Right cardiac atrium (tissue), 5 donors: ENCODE measurements around the gene FAM83G. TPM values are rescaled to one million over a fixed set of nuclear protein-coding genes. Genes with fewer than 3 reads are reported as not detected.
A peak's percentile ranks its signal among the peaks of the same experiment; 100 is the strongest.
"Not testable (repeated sequence)": the region's sequence is repeated elsewhere in the genome, so short reads cannot be mapped to it uniquely, and the experiment has no call there.

Experiments
- ATAC-seq, 2 donors: fragments of 200-7000 bp; cut with Tn5 transposase; one replicate each; pipeline versions ENCODE4 v1.8.0 to v1.9.1; 2020; ENCODE audit warnings: moderate library complexity in 2 of 2, mild to moderate bottlenecking in 1 of 2
- DNase-seq, 3 donors: peaks; one replicate each; pipeline ENCODE4 v3.0.0-alpha.2; 2020
- H3K27ac ChIP-seq: one replicate; pipeline ENCODE4 v1.5.1; 2013; ENCODE audit warnings: mild to moderate bottlenecking, low read length, control low read depth, moderate library complexity
- H3K27me3 ChIP-seq: one replicate; pipeline ENCODE4 v1.6.1; 2013; ENCODE audit not compliant: control insufficient read depth, insufficient read depth
- H3K4me1 ChIP-seq: one replicate; pipeline ENCODE4 v1.6.1; 2013; ENCODE audit warnings: low read length; ENCODE audit not compliant: control insufficient read depth, insufficient read depth
- H3K4me3 ChIP-seq: one replicate; pipeline ENCODE4 v1.5.1; 2013; ENCODE audit warnings: low read length, control low read depth
- H3K9me3 ChIP-seq: one replicate; pipeline ENCODE4 v1.6.1; 2013; ENCODE audit warnings: low read length; ENCODE audit not compliant: control insufficient read depth
- WGBS: extraction: QIAGEN DNeasy Blood & Tissue Kit; methylation state at CpG from one replicate; pipeline ENCODE4 v1.1.7; 2013; 5-methylcytosine and 5-hydroxymethylcytosine counted together
- intact Hi-C, 4 donors: fragments of 100-400 bp; cut with DNase I; formaldehyde crosslinking; loops; one replicate each; pipeline versions ENCODE4 v1.11.0 to v1.14.0; 2022 to 2023
- long read RNA-seq, 4 donors: library from polyadenylated mRNA; unstranded; transcript quantifications; one replicate each; pipeline ENCODE4 v2.0.0, GENCODE V29; 2020 to 2021
- polyA plus RNA-seq: library from polyadenylated mRNA; stranded (reverse); fragments of 200-250 nt; gene quantifications from one replicate; pipeline ENCODE4 v1.2.3, GENCODE V29; 2013
- total RNA-seq, 4 donors: library from RNA; stranded (reverse); fragmentation: NEBNext Ultra II Directional; extraction: Animal tissue kit (Norgen Biotek cat#: 25700); gene quantifications; one replicate each; pipeline ENCODE4 v1.2.1, GENCODE V29; 2021
- donor health status: healthy with polysubstance abuse.
- donor health status: DM: no; HTN: yes; CAD: no.
- donor health status: DM: no; HTN: no; CAD: no.
- donor health status: DM: no; HTN: yes; CAD: no; lungs with severe emphysema.
- donor health status: DM: yes; HTN: yes; CAD: no.

The FAM83G gene, protein sequence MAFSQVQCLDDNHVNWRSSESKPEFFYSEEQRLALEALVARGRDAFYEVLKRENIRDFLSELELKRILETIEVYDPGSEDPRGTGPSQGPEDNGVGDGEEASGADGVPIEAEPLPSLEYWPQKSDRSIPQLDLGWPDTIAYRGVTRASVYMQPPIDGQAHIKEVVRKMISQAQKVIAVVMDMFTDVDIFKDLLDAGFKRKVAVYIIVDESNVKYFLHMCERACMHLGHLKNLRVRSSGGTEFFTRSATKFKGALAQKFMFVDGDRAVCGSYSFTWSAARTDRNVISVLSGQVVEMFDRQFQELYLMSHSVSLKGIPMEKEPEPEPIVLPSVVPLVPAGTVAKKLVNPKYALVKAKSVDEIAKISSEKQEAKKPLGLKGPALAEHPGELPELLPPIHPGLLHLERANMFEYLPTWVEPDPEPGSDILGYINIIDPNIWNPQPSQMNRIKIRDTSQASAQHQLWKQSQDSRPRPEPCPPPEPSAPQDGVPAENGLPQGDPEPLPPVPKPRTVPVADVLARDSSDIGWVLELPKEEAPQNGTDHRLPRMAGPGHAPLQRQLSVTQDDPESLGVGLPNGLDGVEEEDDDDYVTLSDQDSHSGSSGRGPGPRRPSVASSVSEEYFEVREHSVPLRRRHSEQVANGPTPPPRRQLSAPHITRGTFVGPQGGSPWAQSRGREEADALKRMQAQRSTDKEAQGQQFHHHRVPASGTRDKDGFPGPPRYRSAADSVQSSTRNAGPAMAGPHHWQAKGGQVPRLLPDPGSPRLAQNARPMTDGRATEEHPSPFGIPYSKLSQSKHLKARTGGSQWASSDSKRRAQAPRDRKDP
- total RNA-seq (10 to 100 TPM; 27.7 to 40.2 (median 30.3) TPM), polyA plus RNA-seq (18.7 TPM)
- long read RNA-seq, donor 1, full-length matches to known transcripts, result 1 of 112 reads
- long read RNA-seq, donor 1, partial matches to known transcripts, result 80 of 112 reads
- long read RNA-seq, donor 1, other reads (novel, unspliced or antisense), result 31 of 112 reads
- long read RNA-seq, donor 2, full-length matches to known transcripts, result 3 of 50 reads
- long read RNA-seq, donor 2, partial matches to known transcripts, result 30 of 50 reads
- long read RNA-seq, donor 2, other reads (novel, unspliced or antisense), result 17 of 50 reads
- long read RNA-seq, donor 3, full-length matches to known transcripts, result 8 of 83 reads
- long read RNA-seq, donor 3, partial matches to known transcripts, result 33 of 83 reads
- long read RNA-seq, donor 3, other reads (novel, unspliced or antisense), result 42 of 83 reads
- long read RNA-seq, donor 4, full-length matches to known transcripts, result 1 of 53 reads
- long read RNA-seq, donor 4, partial matches to known transcripts, result 29 of 53 reads
- long read RNA-seq, donor 4, other reads (novel, unspliced or antisense), result 23 of 53 reads

DNA sequence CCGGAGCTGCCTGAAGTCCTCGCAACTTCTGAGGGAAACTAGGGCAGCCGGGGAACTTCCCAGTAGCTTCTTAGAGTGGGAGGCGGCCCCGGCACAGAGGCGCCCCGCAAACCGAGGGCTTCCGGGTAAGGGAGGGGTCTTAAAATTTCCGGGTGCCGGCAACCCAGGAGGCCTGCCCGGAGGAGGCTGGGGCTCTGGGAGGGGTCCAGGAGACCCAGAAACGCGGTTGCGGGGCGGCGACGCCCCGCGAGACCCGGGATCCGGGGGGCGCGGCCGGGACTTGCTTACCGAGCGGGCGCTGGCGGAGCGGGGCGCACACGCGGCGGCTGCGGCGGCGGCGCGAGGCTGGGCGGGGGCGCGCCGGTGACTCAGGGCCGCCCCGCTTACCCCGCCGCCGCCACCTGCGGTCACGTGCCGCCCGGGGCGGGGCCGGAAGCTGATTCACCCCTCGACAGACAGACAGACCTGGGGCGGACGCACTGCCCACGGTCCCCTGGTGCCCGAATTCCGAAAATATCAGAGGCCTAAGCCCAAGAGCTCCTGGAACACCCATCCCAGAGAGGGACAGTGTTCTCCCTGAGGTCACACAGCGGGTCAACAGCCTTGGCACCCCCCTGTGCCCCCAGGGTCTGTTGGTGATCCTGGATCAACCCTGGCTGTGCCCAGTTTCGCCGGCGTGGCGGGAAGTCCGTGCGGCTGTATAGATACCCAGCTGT lies at the start of gene FAM83G:
Gene FAM83G, minus strand, starts transcription at position 344 of the 716 bp plus-strand sequence. CDS start 723 bp downstream, outside the sequence.
- peak within 1 kb of the TSS; percentile 47 for H3K27ac ChIP-seq
- 7% methylated on average over 67 of the region's 67 CpGs for WGBS

GRCh38 chr17:19048826-19049225 lies 44.3 kb upstream of the FAM83G start:
- DNase-seq, ATAC-seq, H3K27ac ChIP-seq, intact Hi-C loops, H3K4me3 ChIP-seq, H3K4me1 ChIP-seq, H3K9me3 ChIP-seq, H3K27me3 ChIP-seq: not testable (repeated sequence)
- 77% methylated on average over 4 of the region's 7 CpGs for WGBS

More for the DNA sequence above, at the start of gene FAM83G:
- intact Hi-C loops, result no loop called here
- Histone ChIP-seq H3K4me3 (peak within 1 kb of the TSS; percentile 72), H3K27me3 (no peaks in the 10 kb centered on the region), H3K9me3 (no peaks in the 10 kb centered on the region), H3K4me1 (no peaks in the 10 kb centered on the region)
- ATAC-seq (peak; percentile 51 to 68), DNase-seq (peak; percentile 79 to 88 (median 79))

GRCh38 chr17:19047510-19047909 lies 42.9 kb upstream of the FAM83G start:
- DNase-seq, H3K27ac ChIP-seq, H3K27me3 ChIP-seq, H3K4me3 ChIP-seq, H3K9me3 ChIP-seq, intact Hi-C loops, H3K4me1 ChIP-seq, ATAC-seq: not testable (repeated sequence)
- WGBS, result 91% methylated on average over 5 of the region's 7 CpGs

DNA sequence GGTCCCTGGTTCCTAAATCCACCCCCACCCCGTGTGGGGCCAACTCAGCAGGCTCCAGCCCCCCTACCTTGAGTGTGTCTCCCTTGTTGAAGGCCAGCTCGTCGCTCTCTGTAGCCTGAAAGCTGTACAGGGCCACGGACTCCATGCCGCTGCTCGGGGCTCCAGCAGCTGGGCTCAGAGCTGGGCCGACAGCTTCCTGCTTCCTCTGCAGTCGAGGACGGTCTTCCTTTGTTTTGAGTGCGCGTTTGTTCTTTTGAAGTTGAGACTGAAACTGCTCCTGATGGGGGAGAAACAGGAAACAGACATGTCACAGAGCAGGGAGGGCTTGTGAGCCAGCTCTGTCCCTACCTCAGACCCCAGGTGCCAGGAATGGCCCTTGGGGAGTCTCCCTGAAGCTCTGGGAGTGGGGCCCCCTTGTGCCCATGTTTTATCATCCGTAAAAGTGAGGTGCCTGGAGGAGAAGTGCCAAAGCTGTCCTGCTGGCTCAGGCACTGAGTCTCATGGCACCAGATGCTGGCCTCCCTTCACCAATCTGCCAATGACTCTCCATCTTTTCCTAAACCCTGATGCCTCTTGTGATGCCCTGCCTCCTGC lies 42.3 kb upstream of the FAM83G start, which contains the start of gene GRAP:
Gene GRAP, minus strand, starts transcription at position 176 of the 594 bp plus-strand sequence. Its CDS starts 31 bp downstream, at position 145.
- H3K27ac ChIP-seq, H3K4me1 ChIP-seq, intact Hi-C loops, H3K9me3 ChIP-seq, H3K27me3 ChIP-seq, H3K4me3 ChIP-seq, DNase-seq: not testable (repeated sequence)
- peak; percentile 26 to 66 for ATAC-seq
- no CpG with 5 or more reads among the region's 12 CpGs for WGBS

DNA sequence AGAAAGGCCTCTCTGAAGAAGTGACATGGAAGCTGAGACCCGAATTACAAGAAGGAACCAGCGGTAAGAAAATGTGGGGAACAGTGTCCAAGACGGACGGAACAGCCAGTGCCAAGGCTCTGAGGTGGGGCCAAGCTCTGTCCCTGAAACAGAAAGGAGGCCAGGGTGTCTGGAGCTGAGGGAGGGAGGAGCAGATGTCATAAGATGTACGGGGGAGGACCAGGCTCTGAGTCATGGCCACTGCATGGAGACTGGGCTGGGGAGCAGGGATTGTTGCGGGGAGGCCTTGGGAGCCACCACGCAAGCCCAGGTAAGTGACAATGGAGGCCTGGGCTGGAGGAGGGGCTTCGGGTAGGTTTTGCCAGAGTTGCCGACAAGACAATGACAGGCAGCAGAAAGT lies 40.1 kb upstream of the FAM83G start:
- H3K27me3 ChIP-seq, DNase-seq, H3K9me3 ChIP-seq, H3K4me1 ChIP-seq, H3K27ac ChIP-seq, intact Hi-C loops, H3K4me3 ChIP-seq, ATAC-seq: not testable (repeated sequence)
- no CpG with 5 or more reads among the region's 9 CpGs for WGBS

GRCh38 chr17:19043032-19043431 lies 38.5 kb upstream of the FAM83G start:
- H3K4me3 ChIP-seq, H3K27me3 ChIP-seq, DNase-seq, intact Hi-C loops, H3K27ac ChIP-seq, H3K4me1 ChIP-seq, H3K9me3 ChIP-seq: not testable (repeated sequence)
- no CpG with 5 or more reads among the region's 8 CpGs for WGBS
- peak in 1 of 2 donors; percentile 36 for ATAC-seq

DNA sequence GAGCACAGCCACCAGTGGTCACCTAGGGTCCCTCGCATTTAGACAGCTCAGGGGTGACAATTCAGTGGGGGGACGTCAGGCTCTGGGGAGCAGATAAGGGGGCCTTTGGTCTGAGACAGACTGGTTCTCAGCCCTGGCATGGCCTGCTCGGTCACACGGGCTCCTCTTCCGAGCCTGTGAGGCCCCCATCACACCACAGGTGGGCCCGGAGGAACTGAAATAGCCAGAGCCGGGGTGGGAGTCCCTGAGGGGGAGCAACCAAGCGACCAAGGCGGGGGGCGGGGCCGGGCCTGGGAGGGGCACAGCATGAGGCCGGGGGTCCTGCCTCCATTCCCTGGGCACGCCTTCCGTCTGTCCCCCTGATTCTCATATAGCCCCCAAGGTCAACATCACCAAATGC lies 37.8 kb upstream of the FAM83G start:
- DNase-seq, H3K27ac ChIP-seq, intact Hi-C loops, ATAC-seq, H3K4me1 ChIP-seq, H3K27me3 ChIP-seq, H3K9me3 ChIP-seq, H3K4me3 ChIP-seq: not testable (repeated sequence)
- no CpG with 5 or more reads among the region's 14 CpGs for WGBS

- H3K4me3 ChIP-seq, H3K4me1 ChIP-seq, intact Hi-C loops, ATAC-seq, H3K9me3 ChIP-seq, H3K27me3 ChIP-seq, H3K27ac ChIP-seq, DNase-seq: not testable (repeated sequence)
- WGBS, result 88% methylated on average over 3 of the region's 10 CpGs
Observed at GRCh38 chr17:19041871-19042270, 37.3 kb upstream of the FAM83G start.

GRCh38 chr17:19040350-19040749 lies 35.8 kb upstream of the FAM83G start:
- H3K27me3 ChIP-seq, H3K9me3 ChIP-seq, H3K4me1 ChIP-seq, H3K27ac ChIP-seq, ATAC-seq, H3K4me3 ChIP-seq, intact Hi-C loops, DNase-seq: not testable (repeated sequence)
- no CpG with 5 or more reads among the region's 9 CpGs for WGBS
